Neural progenitor cell (in vitro differentiated cells): ENCODE data around the gene HHLA2.

ENCODE experiments used
- EZH2 ChIP-seq: fragments of 200-600 bp; sonication (generic); IDR thresholded peaks from 2 replicates; pipeline ENCODE4 v1.6.1; 2017; ENCODE audit warnings: antibody characterized with exemption, mild to moderate bottlenecking, moderate library complexity
- TF ChIP-seq, protein P1 (sequence below): fragments of 200-600 bp; sonication (generic); IDR thresholded peaks from 2 replicates; pipeline ENCODE4 v1.5.1; 2017; ENCODE audit warnings: antibody characterized with exemption, mild to moderate bottlenecking

DNA sequence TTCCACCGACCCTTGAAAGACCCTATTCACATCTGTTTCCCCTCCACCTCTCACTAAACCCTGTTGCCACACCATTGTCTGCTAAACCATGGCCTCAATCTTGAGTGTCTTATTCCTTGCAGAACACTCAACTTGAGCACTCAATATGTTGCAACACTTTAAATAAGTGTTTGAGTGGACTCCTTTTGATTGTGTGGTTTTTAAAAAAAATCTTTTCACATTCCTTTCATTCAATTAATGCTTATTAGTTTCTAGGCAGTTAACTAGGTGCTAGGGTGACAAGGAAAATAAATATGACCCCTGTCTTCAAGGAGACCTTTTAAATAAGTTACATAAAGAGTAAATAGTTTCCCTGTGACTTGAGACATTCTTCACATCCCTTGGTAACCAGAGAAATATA lies 13.3 kb upstream of the HHLA2 start:
- TF ChIP-seq, protein P1, sequence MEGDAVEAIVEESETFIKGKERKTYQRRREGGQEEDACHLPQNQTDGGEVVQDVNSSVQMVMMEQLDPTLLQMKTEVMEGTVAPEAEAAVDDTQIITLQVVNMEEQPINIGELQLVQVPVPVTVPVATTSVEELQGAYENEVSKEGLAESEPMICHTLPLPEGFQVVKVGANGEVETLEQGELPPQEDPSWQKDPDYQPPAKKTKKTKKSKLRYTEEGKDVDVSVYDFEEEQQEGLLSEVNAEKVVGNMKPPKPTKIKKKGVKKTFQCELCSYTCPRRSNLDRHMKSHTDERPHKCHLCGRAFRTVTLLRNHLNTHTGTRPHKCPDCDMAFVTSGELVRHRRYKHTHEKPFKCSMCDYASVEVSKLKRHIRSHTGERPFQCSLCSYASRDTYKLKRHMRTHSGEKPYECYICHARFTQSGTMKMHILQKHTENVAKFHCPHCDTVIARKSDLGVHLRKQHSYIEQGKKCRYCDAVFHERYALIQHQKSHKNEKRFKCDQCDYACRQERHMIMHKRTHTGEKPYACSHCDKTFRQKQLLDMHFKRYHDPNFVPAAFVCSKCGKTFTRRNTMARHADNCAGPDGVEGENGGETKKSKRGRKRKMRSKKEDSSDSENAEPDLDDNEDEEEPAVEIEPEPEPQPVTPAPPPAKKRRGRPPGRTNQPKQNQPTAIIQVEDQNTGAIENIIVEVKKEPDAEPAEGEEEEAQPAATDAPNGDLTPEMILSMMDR = no peak
- TF ChIP-seq EZH2 = no peak
